ENCODE results near the gene ZNF22.

ZNF22 gene

DNA sequence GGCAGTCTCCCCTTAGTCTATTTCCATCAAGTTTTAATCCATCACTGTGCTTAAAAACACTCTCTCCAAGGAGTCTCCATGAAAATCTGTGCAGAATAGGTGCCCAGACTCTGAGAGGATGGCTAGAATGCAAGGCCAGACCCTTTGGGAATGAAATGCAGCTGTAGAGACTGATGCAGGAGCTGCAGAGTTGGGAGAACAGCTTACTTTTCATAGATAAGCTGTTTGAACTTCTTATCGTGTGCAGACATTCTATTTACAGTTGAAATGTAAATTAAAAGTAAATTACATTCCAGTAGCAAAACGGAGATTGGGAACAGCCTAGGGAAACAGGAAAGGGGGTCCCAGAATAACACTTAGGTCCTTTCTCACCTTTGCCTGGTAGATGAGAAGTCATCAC is 14.9 kb downstream of the ZNF22 start:
- DNase-seq (ENCODE audit: low read depth) = no peak

DNA sequence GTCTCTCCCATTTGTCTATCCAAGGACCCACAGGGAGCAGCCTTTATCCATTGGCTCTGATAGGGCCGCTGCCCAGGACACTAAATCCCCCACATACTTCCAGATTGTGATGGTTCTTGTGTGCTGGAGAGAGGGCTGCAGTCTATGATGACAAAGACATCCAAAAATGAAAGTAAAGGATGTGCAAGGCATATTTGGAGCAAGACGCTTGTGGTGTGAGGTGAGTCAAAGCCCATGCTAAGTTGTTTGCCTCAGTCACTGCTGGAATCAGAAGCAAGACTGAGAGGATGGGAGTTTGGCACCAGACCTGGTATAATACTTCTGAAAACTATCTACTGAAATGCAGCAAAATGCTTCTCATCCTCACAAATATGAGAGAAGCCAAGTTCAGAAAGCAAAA is 22.7 kb downstream of the ZNF22 start:
- peak; percentile 16 for DNase-seq (ENCODE audit: low read depth)

DNA sequence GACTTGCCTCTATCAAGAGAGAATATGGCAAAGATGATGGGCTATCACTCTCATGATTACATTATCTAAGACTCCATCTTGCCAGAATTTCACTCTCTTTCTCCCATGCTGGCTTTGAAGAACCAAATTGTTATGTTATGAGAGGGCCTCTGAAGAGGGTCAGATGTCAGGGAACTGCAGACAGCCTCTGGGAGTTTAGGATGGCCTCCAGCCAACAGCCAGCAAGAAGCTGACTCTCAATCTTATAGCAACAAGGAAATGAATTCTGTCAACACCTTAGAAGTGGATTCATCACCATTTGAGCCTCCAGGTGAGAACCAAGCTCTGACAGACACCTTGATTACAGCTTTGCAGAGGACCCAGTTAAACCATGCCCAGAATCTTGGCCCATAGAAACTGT is 33.6 kb downstream of the ZNF22 start:
- peak; percentile 15 for DNase-seq (ENCODE audit: low read depth)

DNA sequence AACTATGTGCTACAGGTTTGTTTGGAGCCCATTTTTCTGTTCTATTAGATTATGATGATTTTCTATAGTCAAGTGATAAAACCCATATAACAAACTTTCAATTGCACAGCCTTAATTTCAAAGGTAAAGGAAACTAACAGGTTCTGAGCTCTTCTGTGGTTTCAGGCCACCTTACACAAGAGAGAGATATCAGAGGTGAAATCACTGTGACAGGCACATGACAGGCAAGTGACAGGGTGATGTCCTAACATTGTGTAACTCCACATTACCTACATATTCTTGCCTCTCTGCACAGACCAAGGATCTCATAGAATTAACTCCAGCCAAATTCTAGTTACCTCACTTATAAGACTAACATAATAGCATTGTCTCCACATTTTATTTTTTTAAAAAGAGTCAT is 35.0 kb downstream of the ZNF22 start:
- no peak for DNase-seq (ENCODE audit: low read depth)

DNA sequence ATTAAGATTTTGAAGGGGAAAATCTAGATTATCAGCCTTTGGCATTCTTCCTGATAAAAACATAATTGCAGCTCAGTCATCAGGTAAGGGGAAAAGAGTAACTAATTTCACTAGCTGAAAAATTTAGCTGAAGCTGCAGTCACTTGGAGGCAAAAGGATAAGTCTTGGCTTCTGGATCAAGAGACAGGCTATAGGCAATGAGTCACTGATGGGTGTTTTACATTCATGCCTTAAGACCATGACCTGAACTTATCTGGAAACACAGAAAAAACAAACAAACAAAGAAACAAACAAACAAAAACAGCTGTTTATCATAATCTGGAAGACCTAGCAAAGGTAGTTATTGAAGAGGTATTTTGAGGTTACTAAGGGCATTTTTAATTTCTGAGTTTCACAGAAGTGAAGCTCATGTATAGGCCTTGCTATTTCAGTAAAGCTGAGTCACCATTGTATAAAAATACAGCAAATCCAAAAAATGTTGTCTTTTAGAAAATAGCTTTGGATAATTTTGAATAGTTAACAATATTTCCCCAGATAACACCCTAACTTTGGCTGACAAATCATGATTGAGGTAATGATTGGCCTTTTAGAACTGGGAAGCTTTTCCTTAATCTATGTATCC is 40.3 kb downstream of the ZNF22 start:
- DNase-seq (ENCODE audit: low read depth) = no peak

DNA sequence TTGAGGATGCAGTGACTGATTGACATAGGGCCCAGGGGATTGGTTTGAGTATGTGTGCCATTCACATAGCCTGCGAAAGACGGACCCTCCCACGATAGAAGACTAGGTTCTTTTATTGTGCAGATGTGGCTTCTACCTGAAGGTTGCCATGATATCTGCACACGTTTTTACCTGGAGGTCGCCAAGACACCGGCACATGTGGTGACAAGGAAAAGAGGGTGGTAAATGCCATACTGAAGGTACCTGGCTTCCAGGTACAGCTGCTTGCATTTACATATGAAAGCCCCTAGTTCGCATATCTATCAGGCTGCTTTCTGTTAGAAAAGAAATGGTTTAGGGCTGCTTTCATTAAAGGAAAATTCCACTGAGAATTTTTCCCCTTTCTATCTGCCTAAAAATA is 43.6 kb downstream of the ZNF22 start:
- no peak for DNase-seq (ENCODE audit: low read depth)

DNA sequence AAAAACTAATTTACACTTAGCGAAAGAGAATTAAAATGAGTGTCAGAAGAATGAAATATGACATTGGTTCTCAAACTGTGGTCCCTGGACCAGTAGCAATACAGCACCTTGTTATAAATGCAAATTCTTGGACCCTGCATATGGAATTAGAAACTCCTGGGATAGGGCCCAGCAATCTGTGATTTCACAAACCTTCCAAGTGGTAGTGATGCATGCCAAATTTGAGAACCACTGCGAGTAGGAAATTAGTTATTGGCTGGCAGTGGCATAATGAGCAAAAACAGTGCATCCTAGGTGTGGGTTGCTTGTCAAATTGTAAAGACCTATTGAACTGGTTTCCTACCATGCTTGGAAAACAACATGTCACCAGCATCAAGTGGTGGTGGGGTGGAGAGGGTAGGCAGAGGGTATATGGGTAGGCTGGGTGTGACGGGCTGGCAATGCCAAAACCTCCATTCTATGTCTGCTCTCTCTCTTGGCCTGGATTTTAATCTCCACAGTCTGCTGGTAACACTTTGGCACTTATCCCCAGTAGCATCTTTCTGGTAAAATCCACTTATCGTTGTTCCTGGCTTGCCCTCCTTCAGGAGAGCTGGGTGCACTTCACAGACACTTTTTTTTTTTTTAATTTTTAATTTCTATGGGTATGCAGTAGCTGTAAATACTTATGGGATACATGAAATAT is 50.0 kb downstream of the ZNF22 start:
- DNase-seq (ENCODE audit: low read depth) = no peak

DNA sequence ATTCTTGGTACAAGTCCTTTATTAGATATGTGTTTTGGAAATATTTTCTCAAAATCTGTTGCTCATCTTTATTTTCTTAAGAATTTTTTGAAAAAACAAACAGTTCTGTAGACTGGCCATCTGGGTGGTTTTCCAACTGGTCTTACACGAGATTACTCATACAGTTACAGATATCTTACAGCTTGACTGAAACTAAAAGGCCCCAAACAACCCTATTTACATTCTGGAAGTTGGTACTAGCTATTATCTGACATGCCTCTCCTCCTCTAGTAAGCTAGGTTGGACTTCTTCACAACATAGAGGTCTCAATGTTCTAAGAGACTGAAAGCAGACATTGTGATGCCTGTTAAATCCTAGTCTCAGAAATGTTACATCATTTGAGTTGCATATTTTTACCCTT is 52.0 kb downstream of the ZNF22 start:
- DNase-seq (ENCODE audit: low read depth) = no peak

DNA sequence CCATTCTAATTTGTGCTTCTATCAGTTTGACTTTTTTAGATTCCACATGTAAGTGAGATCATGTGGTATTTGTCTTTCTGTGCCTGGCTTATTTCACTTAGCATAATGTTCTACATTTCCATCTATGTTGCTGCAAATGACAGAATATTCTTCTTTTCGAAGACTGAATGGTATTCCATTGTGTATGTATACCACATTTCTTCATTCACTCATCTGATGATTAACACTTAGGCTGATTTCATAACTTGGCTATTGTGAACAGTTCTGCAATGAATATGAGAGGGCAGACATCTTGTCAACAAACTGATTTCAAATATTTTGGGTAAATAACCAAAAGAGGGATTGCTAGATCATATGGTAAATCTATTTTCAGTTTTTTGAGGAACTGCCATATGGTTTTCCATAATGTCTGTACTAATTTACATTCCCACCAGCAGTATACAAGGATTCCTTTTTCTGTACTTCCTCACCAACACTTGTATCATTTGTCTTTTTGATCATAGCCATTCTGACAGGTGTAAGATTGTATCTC is 52.9 kb downstream of the ZNF22 start:
- DNase-seq (ENCODE audit: low read depth) = no peak
